Measurements from ENCODE around the gene CHKB. TPM values are rescaled to one million over a fixed set of nuclear protein-coding genes. Genes with fewer than 3 reads are reported as not detected.
A peak's percentile ranks its signal among the peaks of the same experiment; 100 is the strongest.

CHKB gene
- total RNA-seq, 2 experiments from 2014 or later = 55.6 to 60.3 TPM

- ATAC-seq = peak; percentile 35
- Mint-ChIP-seq H3K4me1 (ENCODE audit: low read depth) (peaks cover 17% of the 10 kb centered on the region), H3K4me3 (no peak overlapping the region), H3K36me3 (ENCODE audit: low read depth) (peaks cover 27% of the 10 kb centered on the region), H3K27me3 (no peaks in the 10 kb centered on the region), H3K9me3 (no peaks in the 10 kb centered on the region), H3K27ac (no peak overlapping the region)
- TF ChIP-seq CTCF (IDR thresholded peaks at IDR 0.05) = no peak
- CTCF ChIA-PET = interaction anchor here (1.3 to 3.6 kb wide), 2 partner anchors 14 to 51 kb away, joined by 3 to 18 read pairs; partner anchors contain the start of genes SCO2 and SYCE3
- intact Hi-C loops (cut with micrococcal nuclease) = no loop called here
- POLR2A ChIA-PET = interaction anchor here (0.7 to 1.9 kb wide), 5 partner anchors 14 to 51 kb away, joined by 3 to 7 read pairs (median 5); partner anchors contain the start of gene SCO2
- DNase-seq = no peak
Measured at GRCh38 chr22:50576806-50577696, 5.6 kb downstream of the CHKB start.

- no peak for DNase-seq
- CTCF ChIA-PET = interaction anchor here (1.3 to 3.6 kb wide), 3 partner anchors 10 to 115 kb away, joined by 3 to 18 read pairs (median 11); partner anchors contain the start of gene SYCE3
- no peak for TF ChIP-seq CTCF (IDR thresholded peaks at IDR 0.05)
- H3K27ac Mint-ChIP-seq = no peak overlapping the region
- H3K4me1 Mint-ChIP-seq (ENCODE audit: low read depth) = peaks cover 9% of the 10 kb centered on the region
- no peaks in the 10 kb centered on the region for H3K9me3 Mint-ChIP-seq
- no peaks in the 10 kb centered on the region for H3K27me3 Mint-ChIP-seq
- no peak for ATAC-seq
- no peak overlapping the region for H3K4me3 Mint-ChIP-seq
- peaks cover 23% of the 10 kb centered on the region for H3K36me3 Mint-ChIP-seq (ENCODE audit: low read depth)
- POLR2A ChIA-PET = interaction anchor here (0.8 to 1.9 kb wide), 5 partner anchors 13 to 50 kb away, joined by 3 to 6 read pairs (median 5); partner anchors contain the start of genes KLHDC7B, SCO2 and SYCE3
- intact Hi-C loops (cut with micrococcal nuclease) = no loop called here
Measured at GRCh38 chr22:50576070-50576469, 6.6 kb downstream of the CHKB start.

- TF ChIP-seq CTCF (IDR thresholded peaks at IDR 0.05) = no peak
- no peak overlapping the region for H3K27ac Mint-ChIP-seq
- intact Hi-C loops (cut with micrococcal nuclease) = no loop called here
- POLR2A ChIA-PET = interaction anchor here (0.8 to 1.9 kb wide), 8 partner anchors 9 to 50 kb away, joined by 3 to 6 read pairs (median 3); partner anchors contain the start of genes KLHDC7B, SCO2 and SYCE3
- ATAC-seq (no peak), DNase-seq (no peak)
- CTCF ChIA-PET = interaction anchor here (0.6 to 3.6 kb wide), 5 partner anchors 10 to 232 kb away, joined by 3 to 18 read pairs (median 4); partner anchors contain the start of genes PPP6R2, SCO2 and SYCE3
- H3K4me3 Mint-ChIP-seq = no peak overlapping the region
- no peaks in the 10 kb centered on the region for H3K9me3 Mint-ChIP-seq
- H3K4me1 Mint-ChIP-seq (ENCODE audit: low read depth) = peaks cover 9% of the 10 kb centered on the region
- H3K36me3 Mint-ChIP-seq (ENCODE audit: low read depth) = peaks cover 26% of the 10 kb centered on the region
- no peaks in the 10 kb centered on the region for H3K27me3 Mint-ChIP-seq
Measured at GRCh38 chr22:50575426-50575941, 7.2 kb downstream of the CHKB start.

GRCh38 chr22:50574383-50574755 is 8.3 kb downstream of the CHKB start:
- CTCF ChIA-PET = interaction anchor here (1.3 to 3.6 kb wide), 3 partner anchors 8 to 49 kb away, joined by 4 to 18 read pairs (median 11); partner anchors contain the start of genes SCO2 and SYCE3
- Mint-ChIP-seq H3K4me3 (no peak overlapping the region), H3K9me3 (no peaks in the 10 kb centered on the region), H3K36me3 (ENCODE audit: low read depth) (peaks cover 17% of the 10 kb centered on the region), H3K27ac (no peak overlapping the region), H3K27me3 (no peaks in the 10 kb centered on the region), H3K4me1 (ENCODE audit: low read depth) (peaks cover under 1% of the 10 kb centered on the region)
- POLR2A ChIA-PET = interaction anchor here (0.9 to 1.6 kb wide), 3 partner anchors 8 to 11 kb away, joined by 3 to 4 read pairs (median 3); partner anchors contain the start of gene SYCE3
- no peak for DNase-seq
- ATAC-seq = no peak
- intact Hi-C loops (cut with micrococcal nuclease) = no loop called here
- TF ChIP-seq CTCF (IDR thresholded peaks at IDR 0.05) = no peak

All from activated CD8-positive, alpha-beta T cell treated with anti-CD3 and anti-CD28 coated beads for 36 hours (primary cell).